Psoas muscle (tissue), 8 donors: ENCODE results near the gene PPP2R5B. TPM values are rescaled to one million over a fixed set of nuclear protein-coding genes. Genes with fewer than 3 reads are reported as not detected.
A peak's percentile ranks its signal among the peaks of the same experiment; 100 is the strongest.

Experiments
- ATAC-seq, 4 donors: fragments of 200-7000 bp; cut with Tn5 transposase; one replicate each; pipeline ENCODE4 v1.9.1; 2020; ENCODE audit warnings: moderate library complexity in 3 of 4, mild to moderate bottlenecking in 2 of 4
- DNase-seq, 2 donors: peaks; one replicate each; pipeline ENCODE4 v3.0.0-alpha.2; 2020
- H3K27ac ChIP-seq: fragments of 200-600 bp; one replicate; pipeline ENCODE4 v1.8.0; 2022
- H3K27me3 ChIP-seq, 3 donors: fragments of 200-600 bp in 1 of 3; one replicate each; pipeline versions ENCODE4 v1.6.1 to v1.8.0; 2013 to 2022; ENCODE audit warnings: low read length in 2 of 3, mild to moderate bottlenecking in 2 of 3, moderate library complexity in 1 of 3; ENCODE audit not compliant: insufficient read depth in 3 of 3
- H3K36me3 ChIP-seq, 2 donors: fragments of 200-600 bp in 1 of 2; one replicate each; pipeline versions ENCODE4 v1.6.1 to v1.8.0; 2013 to 2022; ENCODE audit warnings: low read depth in 1 of 2, mild to moderate bottlenecking in 1 of 2, moderate library complexity in 1 of 2; ENCODE audit not compliant: insufficient read depth in 1 of 2
- H3K4me1 ChIP-seq: fragments of 200-600 bp; one replicate; pipeline ENCODE4 v1.8.0; 2022
- H3K4me3 ChIP-seq: fragments of 200-600 bp; one replicate; pipeline ENCODE4 v1.8.0; 2022; ENCODE audit warnings: mild to moderate bottlenecking
- H3K9me3 ChIP-seq: fragments of 200-600 bp; one replicate; pipeline ENCODE4 v1.8.0; 2022
- CTCF ChIP-seq: fragments of 200-600 bp; IDR thresholded peaks from one replicate; pipeline ENCODE4 v1.8.0; 2022; ENCODE audit warnings: antibody characterized with exemption
- WGBS, 3 donors: extraction: QIAGEN DNeasy Blood & Tissue Kit; methylation state at CpG; one replicate each; pipeline versions ENCODE4 v1.1.6 to v1.1.7; 2013; 5-methylcytosine and 5-hydroxymethylcytosine counted together
- intact Hi-C, 2 donors: fragments of 100-400 bp; cut with DNase I; formaldehyde crosslinking; loops; one replicate each; pipeline versions ENCODE4 v1.11.0 to v1.14.2; 2022
- polyA plus RNA-seq, 3 donors: library from polyadenylated mRNA; stranded (reverse); fragments of 200-250 nt; gene quantifications; one replicate each; pipeline ENCODE4 v1.2.3, GENCODE V29; 2013
- total RNA-seq, 4 donors: library from RNA; stranded (reverse); fragmentation: NEBNext Ultra II Directional in 2 of 4; extraction: Animal tissue kit (Norgen Biotek cat#: 25700) in 2 of 4; gene quantifications; one replicate each; pipeline versions ENCODE4 v1.2.1 to v1.2.4, GENCODE V29; 2021 to 2023
- donor health status: healthy with polysubstance abuse.
- donor health status: DM: no; HTN: no; CAD: no; lungs with moderate emphysema.
- donor health status: Bipolar disorder and iron deficiency.
- donor health status: healthy.
- donor health status: DM: yes; HTN: yes; CAD: no.
- donor health status: DM: no; HTN: no; CAD: no.
- donor health status: DM: no; HTN: no; CAD: no.
- donor health status: DM: yes; HTN: yes; CAD: no.

Gene PPP2R5B
- total and polyA plus RNA-seq, 7 donors: 13.2 to 36.1 (median 17.2) TPM

- Histone ChIP-seq H3K4me1 (peaks cover 6% of the 10 kb centered on the region), H3K36me3 (no peaks in the 10 kb centered on the region), H3K27ac (no peak overlapping the region), H3K27me3 (no peaks in the 10 kb centered on the region), H3K9me3 (no peaks in the 10 kb centered on the region), H3K4me3 (no peak overlapping the region)
- intact Hi-C loops: loop anchor here in 1 of 2 donors (2.0 kb wide), 1 partner anchor 33 kb away; no protein-coding TSS in a partner anchor
- DNase-seq (no peak), ATAC-seq (no peak)
- 85 to 91% (median 88%) methylated on average over 15 of the region's 15 CpGs for WGBS, 3 donors
- no peak for TF ChIP-seq CTCF
These were observed 38.9 kb upstream of the PPP2R5B start for GRCh38 chr11:64885367-64886286.

- peak in 1 of 4 donors; percentile 3 for ATAC-seq
- no peaks in the 10 kb centered on the region for H3K9me3 ChIP-seq
- H3K27me3 ChIP-seq: no peaks in the 10 kb centered on the region
- H3K27ac ChIP-seq: peak overlapping the region; percentile 76
- intact Hi-C loops: no loop called here
- H3K4me1 ChIP-seq: peaks cover 6% of the 10 kb centered on the region
- WGBS, 3 donors: 75 to 85% (median 77%) methylated on average over 8 of the region's 8 CpGs
- peak overlapping the region; percentile 52 for H3K4me3 ChIP-seq
- H3K36me3 ChIP-seq: no peaks in the 10 kb centered on the region
- no peak for DNase-seq
- no peak for TF ChIP-seq CTCF
These were observed 37.2 kb upstream of the PPP2R5B start for GRCh38 chr11:64887234-64887756.

GRCh38 chr11:64887757-64888405 lies 36.6 kb upstream of the PPP2R5B start:
- WGBS, 3 donors: 16 to 32% (median 20%) methylated on average over 20 to 34 of the region's 34 CpGs
- ATAC-seq: peak; percentile 90 to 98 (median 96)
- Histone ChIP-seq H3K27me3 (no peaks in the 10 kb centered on the region), H3K4me1 (peaks cover 6% of the 10 kb centered on the region), H3K36me3 (no peaks in the 10 kb centered on the region), H3K27ac (peak overlapping the region; percentile 76), H3K4me3 (peak overlapping the region; percentile 52), H3K9me3 (no peaks in the 10 kb centered on the region)
- peak; percentile 99 for TF ChIP-seq CTCF
- peak; percentile 86 to 91 for DNase-seq
- intact Hi-C loops: no loop called here

GRCh38 chr11:64888406-64888728 lies 36.1 kb upstream of the PPP2R5B start:
- no peak for TF ChIP-seq CTCF
- intact Hi-C loops: no loop called here
- WGBS, 3 donors: 65 to 72% (median 71%) methylated on average over 8 of the region's 8 CpGs
- H3K4me1 ChIP-seq: peaks cover 6% of the 10 kb centered on the region
- no peaks in the 10 kb centered on the region for H3K9me3 ChIP-seq
- DNase-seq: no peak
- no peak overlapping the region for H3K4me3 ChIP-seq
- no peaks in the 10 kb centered on the region for H3K36me3 ChIP-seq
- no peak for ATAC-seq
- H3K27ac ChIP-seq: no peak overlapping the region
- no peaks in the 10 kb centered on the region for H3K27me3 ChIP-seq
